Measurements from ENCODE around the gene NEGR1.

NEGR1 gene

DNA sequence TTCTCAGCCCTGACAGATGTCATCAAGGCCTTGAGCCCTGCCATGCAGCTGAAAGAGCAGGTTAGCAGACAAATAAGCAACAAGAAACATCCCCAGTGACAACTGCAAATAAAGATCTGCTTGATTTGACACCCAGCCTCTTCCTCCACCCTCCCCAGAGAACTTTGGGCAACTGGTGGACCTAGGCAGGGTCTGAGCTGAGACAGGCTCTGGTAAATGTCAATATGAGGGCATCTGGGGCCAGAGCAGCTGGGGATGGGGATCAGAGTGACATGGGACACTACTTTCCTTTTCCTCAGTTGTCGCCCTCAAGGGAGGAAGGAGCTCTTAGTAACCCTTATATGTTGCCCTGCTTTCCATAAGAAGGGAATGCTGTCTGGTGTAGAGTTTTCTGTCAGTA lies 544.1 kb downstream of the NEGR1 start:
- Histone ChIP-seq H3K4me3 (ENCODE audit: low read length) (no peak overlapping the region), H3K9me3 (ENCODE audit: low read length) (no peaks in the 10 kb centered on the region), H2AFZ (ENCODE audit: low read depth, low read length) (no peak overlapping the region), H3K27me3 (ENCODE audit: insufficient read depth, low read length) (no peaks in the 10 kb centered on the region), H3K4me1 (ENCODE audit: insufficient read depth, low read length) (no peaks in the 10 kb centered on the region), H3K36me3 (ENCODE audit: insufficient read depth, low read length) (no peaks in the 10 kb centered on the region)

DNA sequence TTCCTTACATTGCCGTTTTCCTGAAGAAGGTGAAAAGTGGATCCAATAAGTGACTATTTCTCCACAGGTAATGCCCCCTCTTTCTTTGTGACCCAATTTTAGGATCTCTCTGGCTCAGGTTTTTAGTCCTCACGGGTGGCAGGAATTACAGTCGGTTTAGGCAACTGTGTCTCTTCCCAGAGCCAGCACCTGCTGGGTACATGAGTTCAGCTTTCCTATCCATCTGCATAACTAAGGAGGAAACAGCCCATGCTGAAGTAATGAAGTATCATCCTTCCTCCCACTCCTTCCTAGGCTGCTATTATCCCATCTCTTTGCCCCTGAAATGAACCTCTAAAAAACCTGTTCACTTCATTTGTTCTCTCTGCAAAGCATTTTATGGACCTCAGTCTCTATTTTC lies 544.6 kb downstream of the NEGR1 start:
- Histone ChIP-seq H3K4me1 (ENCODE audit: insufficient read depth, low read length) (no peaks in the 10 kb centered on the region), H2AFZ (ENCODE audit: low read depth, low read length) (no peak overlapping the region), H3K9me3 (ENCODE audit: low read length) (no peaks in the 10 kb centered on the region), H3K4me3 (ENCODE audit: low read length) (no peak overlapping the region), H3K36me3 (ENCODE audit: insufficient read depth, low read length) (no peaks in the 10 kb centered on the region), H3K27me3 (ENCODE audit: insufficient read depth, low read length) (no peaks in the 10 kb centered on the region)

DNA sequence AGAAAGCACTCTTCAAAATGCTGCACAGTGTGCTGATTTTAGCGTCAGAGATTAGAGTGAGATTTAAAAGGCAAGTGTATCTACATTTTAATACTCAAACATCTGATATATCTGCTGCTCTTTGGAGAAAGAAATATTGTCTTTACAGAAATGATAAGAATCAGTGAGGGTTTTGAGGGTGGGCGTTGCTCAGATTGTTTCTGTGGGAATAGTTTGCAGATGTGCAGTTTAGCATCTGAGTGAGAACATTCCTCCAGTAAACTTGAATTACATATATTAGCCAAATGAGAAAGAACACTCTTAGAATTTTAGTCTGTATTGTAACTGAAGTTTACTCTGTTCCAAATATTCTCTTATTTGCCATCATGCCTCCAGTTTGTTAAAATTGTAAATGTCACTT lies 549.2 kb downstream of the NEGR1 start:
- H3K9me3 ChIP-seq (ENCODE audit: low read length) = no peaks in the 10 kb centered on the region
- H3K27me3 ChIP-seq (ENCODE audit: insufficient read depth, low read length) = no peaks in the 10 kb centered on the region
- H3K4me1 ChIP-seq (ENCODE audit: insufficient read depth, low read length) = no peaks in the 10 kb centered on the region
- no peaks in the 10 kb centered on the region for H3K36me3 ChIP-seq (ENCODE audit: insufficient read depth, low read length)
- no peak overlapping the region for H2AFZ ChIP-seq (ENCODE audit: low read depth, low read length)
- H3K4me3 ChIP-seq (ENCODE audit: low read length) = no peak overlapping the region

DNA sequence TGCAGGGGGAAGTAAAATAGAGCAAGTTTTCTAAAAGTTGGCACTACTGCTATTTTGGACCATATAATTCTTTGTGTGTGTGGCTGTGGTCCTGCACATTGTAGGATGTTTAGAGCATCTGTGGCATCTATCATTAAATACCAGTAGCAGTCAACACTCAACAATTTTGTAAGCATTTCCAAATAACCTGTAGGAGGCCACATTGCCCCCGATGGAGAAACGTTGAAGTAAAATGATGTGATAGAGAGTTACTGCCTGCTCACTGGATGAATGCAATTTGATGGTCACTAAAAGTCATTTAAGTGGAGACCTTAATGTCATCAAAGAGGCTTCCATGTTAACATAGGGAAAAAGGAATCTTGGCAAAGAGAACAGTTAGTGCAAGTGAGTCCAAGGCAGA lies 560.8 kb downstream of the NEGR1 start:
- Histone ChIP-seq H3K27me3 (ENCODE audit: insufficient read depth, low read length) (no peaks in the 10 kb centered on the region), H3K9me3 (ENCODE audit: low read length) (no peaks in the 10 kb centered on the region), H3K36me3 (ENCODE audit: insufficient read depth, low read length) (no peaks in the 10 kb centered on the region), H2AFZ (ENCODE audit: low read depth, low read length) (no peak overlapping the region), H3K4me3 (ENCODE audit: low read length) (no peak overlapping the region), H3K4me1 (ENCODE audit: insufficient read depth, low read length) (no peaks in the 10 kb centered on the region)

DNA sequence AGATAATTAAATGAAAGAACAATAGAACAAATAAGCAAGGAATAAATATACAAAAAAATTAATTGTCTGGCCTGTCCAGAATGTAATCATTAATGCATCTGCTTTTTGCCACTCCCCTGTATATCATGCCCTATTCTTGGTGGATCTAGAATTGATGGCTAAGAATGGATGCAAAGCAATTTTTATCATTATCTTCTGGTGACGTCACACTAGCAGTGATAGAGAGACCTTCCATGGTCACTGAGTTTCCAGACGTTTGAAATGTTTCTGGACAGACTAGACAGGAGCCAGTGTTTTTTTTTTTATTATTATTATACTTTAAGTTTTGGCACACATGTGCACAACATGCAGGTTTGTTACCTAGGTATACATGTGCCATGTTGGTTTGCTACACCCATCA lies 563.0 kb downstream of the NEGR1 start:
- no peaks in the 10 kb centered on the region for H3K36me3 ChIP-seq (ENCODE audit: insufficient read depth, low read length)
- H3K4me1 ChIP-seq (ENCODE audit: insufficient read depth, low read length) = no peaks in the 10 kb centered on the region
- H3K9me3 ChIP-seq (ENCODE audit: low read length) = no peaks in the 10 kb centered on the region
- no peaks in the 10 kb centered on the region for H3K27me3 ChIP-seq (ENCODE audit: insufficient read depth, low read length)
- H2AFZ ChIP-seq (ENCODE audit: low read depth, low read length) = no peak overlapping the region
- H3K4me3 ChIP-seq (ENCODE audit: low read length) = no peak overlapping the region

DNA sequence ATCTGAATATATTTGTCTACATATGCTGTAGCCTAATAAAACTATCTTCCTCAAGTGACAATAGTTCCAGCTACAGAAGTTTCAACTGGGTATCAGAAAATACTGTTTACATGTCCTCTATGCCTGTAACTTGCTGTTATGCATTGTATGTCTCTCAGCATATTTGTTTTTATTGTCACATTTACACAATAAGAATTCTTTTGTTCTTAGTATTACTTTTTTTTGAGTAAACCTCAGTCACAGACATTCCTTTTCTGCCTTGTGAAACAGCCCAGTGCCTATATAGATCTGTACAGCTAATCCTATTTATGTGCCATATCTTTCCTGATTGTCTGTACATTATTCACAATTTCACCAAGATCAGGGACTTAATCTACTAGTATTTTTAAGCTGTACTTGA lies 565.2 kb downstream of the NEGR1 start:
- Histone ChIP-seq H3K4me3 (ENCODE audit: low read length) (no peak overlapping the region), H3K9me3 (ENCODE audit: low read length) (no peaks in the 10 kb centered on the region), H3K27me3 (ENCODE audit: insufficient read depth, low read length) (no peaks in the 10 kb centered on the region), H3K4me1 (ENCODE audit: insufficient read depth, low read length) (no peaks in the 10 kb centered on the region), H3K36me3 (ENCODE audit: insufficient read depth, low read length) (no peaks in the 10 kb centered on the region), H2AFZ (ENCODE audit: low read depth, low read length) (no peak overlapping the region)

DNA sequence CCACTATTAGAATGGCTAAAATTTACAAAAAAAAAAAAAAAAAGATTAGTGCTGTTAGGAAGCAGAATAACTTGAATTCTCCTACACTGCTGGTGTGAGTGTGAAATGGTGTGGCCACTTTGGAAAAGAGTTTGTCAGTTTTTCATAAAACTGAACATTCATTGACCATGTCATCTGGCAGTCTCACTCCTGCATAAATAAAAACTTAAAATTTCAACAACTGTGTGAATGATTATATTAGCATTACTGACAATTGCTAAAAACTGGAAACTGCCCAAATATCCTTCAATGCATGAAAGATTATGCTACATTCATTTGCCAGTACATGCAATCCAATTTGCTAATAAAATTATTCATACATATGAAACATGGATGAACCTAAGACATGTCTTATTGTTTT lies 570.9 kb downstream of the NEGR1 start:
- Histone ChIP-seq H3K9me3 (ENCODE audit: low read length) (peaks cover 2% of the 10 kb centered on the region), H3K27me3 (ENCODE audit: insufficient read depth, low read length) (no peaks in the 10 kb centered on the region), H3K4me3 (ENCODE audit: low read length) (no peak overlapping the region), H3K36me3 (ENCODE audit: insufficient read depth, low read length) (no peaks in the 10 kb centered on the region), H3K4me1 (ENCODE audit: insufficient read depth, low read length) (no peaks in the 10 kb centered on the region), H2AFZ (ENCODE audit: low read depth, low read length) (no peak overlapping the region)

DNA sequence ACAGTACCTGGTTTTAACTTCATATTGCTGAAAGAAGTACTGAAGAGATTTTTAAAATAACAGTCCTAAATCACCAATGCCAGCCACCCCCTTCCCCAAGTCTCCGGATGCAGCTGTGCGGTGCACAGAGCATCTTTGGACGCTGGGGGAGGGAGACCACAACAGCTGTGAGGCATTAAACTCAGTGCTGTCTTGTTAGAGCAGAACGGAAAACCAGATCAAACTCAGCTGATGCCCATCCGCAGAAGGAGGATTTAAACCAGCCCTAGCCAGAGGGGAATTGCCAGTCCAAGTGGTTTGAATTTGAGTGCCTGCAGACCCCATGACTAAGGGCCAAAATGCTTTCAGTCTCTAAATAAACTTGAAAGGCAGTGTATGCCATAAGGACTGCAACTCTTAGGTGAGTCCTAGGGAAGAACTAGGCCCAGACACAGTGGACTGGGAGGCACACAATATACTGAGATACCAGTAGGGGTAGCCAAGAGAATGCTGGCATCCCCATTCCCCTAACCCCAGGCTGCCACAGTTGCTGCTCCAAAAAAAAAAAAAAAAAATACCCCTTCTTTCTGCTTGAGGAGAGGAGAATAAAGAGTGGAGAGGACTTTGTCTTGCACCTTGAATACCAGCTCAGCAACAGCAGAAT lies 576.2 kb downstream of the NEGR1 start:
- Histone ChIP-seq H3K4me3 (ENCODE audit: low read length) (no peak overlapping the region), H3K36me3 (ENCODE audit: insufficient read depth, low read length) (no peaks in the 10 kb centered on the region), H3K4me1 (ENCODE audit: insufficient read depth, low read length) (no peaks in the 10 kb centered on the region), H3K9me3 (ENCODE audit: low read length) (peaks cover 3% of the 10 kb centered on the region), H2AFZ (ENCODE audit: low read depth, low read length) (no peak overlapping the region), H3K27me3 (ENCODE audit: insufficient read depth, low read length) (no peaks in the 10 kb centered on the region)

DNA sequence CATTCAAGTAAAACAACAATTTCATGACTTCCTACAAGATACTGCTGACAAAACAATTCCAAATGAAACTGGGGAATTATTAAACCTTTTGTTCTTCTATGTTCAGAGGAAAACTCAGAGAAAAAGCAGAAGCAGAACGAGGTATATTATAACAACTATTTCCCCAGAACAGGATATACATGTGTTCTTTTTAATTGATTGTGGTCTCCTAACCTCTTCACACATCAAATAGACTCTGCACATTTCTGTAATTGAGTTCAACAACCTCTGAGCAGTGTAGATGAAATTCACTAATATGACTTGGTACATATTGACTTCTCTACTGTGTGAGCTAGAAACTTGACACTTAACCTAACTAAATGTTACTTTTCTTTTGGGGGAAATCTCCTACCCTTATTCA lies 584.2 kb downstream of the NEGR1 start:
- Histone ChIP-seq H2AFZ (ENCODE audit: low read depth, low read length) (no peak overlapping the region), H3K27me3 (ENCODE audit: insufficient read depth, low read length) (no peaks in the 10 kb centered on the region), H3K4me3 (ENCODE audit: low read length) (no peak overlapping the region), H3K4me1 (ENCODE audit: insufficient read depth, low read length) (peaks cover 4% of the 10 kb centered on the region), H3K36me3 (ENCODE audit: insufficient read depth, low read length) (no peaks in the 10 kb centered on the region), H3K9me3 (ENCODE audit: low read length) (peaks cover 2% of the 10 kb centered on the region)

DNA sequence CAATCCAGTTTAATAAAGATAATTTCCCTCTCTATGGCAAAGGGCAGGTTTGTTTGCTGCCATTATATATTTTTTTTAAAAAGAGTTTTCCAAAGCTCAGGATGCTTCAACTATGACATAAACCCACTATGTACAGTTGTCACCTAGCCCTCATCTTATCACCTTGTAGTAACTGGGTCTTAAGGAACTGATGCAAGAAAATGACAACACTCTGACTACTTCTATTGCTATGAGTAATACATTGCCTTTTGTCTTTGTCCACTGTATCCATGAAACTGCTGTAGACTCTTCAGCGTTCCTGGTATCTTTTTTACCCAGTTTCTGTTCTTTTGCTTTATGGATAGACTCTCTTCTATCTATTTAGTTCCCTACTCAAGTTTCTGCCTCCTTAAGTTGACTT lies 586.5 kb downstream of the NEGR1 start:
- no peaks in the 10 kb centered on the region for H3K9me3 ChIP-seq (ENCODE audit: low read length)
- no peak overlapping the region for H3K4me3 ChIP-seq (ENCODE audit: low read length)
- no peak overlapping the region for H2AFZ ChIP-seq (ENCODE audit: low read depth, low read length)
- H3K4me1 ChIP-seq (ENCODE audit: insufficient read depth, low read length) = peaks cover 4% of the 10 kb centered on the region
- no peaks in the 10 kb centered on the region for H3K36me3 ChIP-seq (ENCODE audit: insufficient read depth, low read length)
- no peaks in the 10 kb centered on the region for H3K27me3 ChIP-seq (ENCODE audit: insufficient read depth, low read length)

DNA sequence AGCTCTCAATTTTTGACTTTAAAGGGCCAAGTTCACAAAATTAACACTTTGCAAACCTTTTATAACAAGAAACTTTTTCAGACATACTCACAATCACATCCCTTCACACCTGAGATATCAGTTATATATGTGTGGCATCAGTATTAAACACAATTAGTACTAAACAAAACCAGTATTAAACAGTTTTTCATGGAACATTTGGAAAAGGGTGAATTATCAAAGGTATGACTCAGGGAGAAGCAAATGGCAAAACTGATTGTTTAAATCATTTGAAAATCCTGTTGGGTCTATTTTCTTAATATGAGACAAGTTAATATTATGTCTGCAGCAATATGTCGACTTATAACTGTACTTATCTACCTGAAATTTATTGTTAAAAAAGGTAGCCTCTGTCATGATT lies 587.3 kb downstream of the NEGR1 start:
- Histone ChIP-seq H2AFZ (ENCODE audit: low read depth, low read length) (no peak overlapping the region), H3K4me3 (ENCODE audit: low read length) (no peak overlapping the region), H3K9me3 (ENCODE audit: low read length) (no peaks in the 10 kb centered on the region), H3K4me1 (ENCODE audit: insufficient read depth, low read length) (peaks cover 4% of the 10 kb centered on the region), H3K36me3 (ENCODE audit: insufficient read depth, low read length) (no peaks in the 10 kb centered on the region), H3K27me3 (ENCODE audit: insufficient read depth, low read length) (no peaks in the 10 kb centered on the region)

DNA sequence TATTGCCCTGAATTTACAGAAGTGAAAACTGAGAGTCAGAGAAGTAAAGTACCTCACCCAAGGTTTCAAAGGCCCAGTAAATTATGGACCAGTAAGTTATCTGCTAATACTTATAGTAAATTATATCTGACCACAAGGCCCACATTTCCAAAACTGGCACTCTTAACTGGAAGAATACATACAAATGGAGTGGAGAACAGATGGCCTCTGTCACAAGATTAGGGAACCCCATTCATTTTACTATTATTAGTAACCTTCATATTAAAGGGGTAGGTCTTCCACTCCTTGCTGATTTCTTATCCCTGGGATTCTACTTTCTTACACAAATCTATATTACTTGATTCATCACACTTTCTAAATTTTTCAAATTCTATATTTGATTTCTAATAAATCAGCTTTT lies 588.8 kb downstream of the NEGR1 start:
- H3K36me3 ChIP-seq (ENCODE audit: insufficient read depth, low read length) = no peaks in the 10 kb centered on the region
- no peaks in the 10 kb centered on the region for H3K27me3 ChIP-seq (ENCODE audit: insufficient read depth, low read length)
- H3K4me1 ChIP-seq (ENCODE audit: insufficient read depth, low read length) = peaks cover 6% of the 10 kb centered on the region
- no peaks in the 10 kb centered on the region for H3K9me3 ChIP-seq (ENCODE audit: low read length)
- H3K4me3 ChIP-seq (ENCODE audit: low read length) = no peak overlapping the region
- no peak overlapping the region for H2AFZ ChIP-seq (ENCODE audit: low read depth, low read length)

DNA sequence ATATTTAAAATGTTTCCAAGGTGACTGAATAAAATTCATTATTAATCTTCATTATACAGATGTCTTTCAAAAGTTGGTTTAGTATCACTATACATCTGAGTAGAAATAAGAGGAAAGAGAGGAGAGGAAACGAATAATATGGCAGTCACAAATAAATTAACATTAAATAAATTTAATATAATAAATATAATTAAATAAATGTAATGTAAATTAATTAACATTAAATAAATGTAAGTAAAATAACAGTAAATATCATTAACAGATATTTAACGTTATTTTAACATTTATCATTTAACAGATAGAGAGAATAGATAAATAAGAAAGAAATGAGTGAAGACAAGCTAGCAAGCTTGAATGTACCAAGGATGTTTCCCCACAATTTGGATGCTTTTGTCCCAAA lies 592.7 kb downstream of the NEGR1 start:
- peaks cover 5% of the 10 kb centered on the region for H3K4me1 ChIP-seq (ENCODE audit: insufficient read depth, low read length)
- H2AFZ ChIP-seq (ENCODE audit: low read depth, low read length) = no peak overlapping the region
- no peaks in the 10 kb centered on the region for H3K27me3 ChIP-seq (ENCODE audit: insufficient read depth, low read length)
- H3K9me3 ChIP-seq (ENCODE audit: low read length) = no peaks in the 10 kb centered on the region
- no peak overlapping the region for H3K4me3 ChIP-seq (ENCODE audit: low read length)
- no peaks in the 10 kb centered on the region for H3K36me3 ChIP-seq (ENCODE audit: insufficient read depth, low read length)

DNA sequence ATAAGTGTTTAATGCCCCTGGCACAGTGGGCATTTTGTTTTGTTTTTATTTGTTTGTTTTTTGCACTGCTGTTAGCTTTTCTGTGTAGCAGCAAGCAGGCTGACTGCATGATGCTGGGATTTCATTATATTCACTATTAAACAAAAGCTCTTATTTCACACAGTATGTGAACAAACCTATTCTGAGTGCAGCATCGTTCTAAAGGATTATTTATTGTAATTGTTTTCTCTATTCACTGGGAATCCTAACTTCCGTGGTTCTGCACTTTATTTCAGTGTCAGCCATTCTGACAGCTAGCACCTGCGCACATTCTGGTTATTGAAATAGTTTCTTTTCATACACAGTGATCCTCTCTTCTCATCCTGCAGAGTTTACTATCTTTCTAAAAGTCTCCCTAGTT lies 595.0 kb downstream of the NEGR1 start:
- Histone ChIP-seq H3K4me1 (ENCODE audit: insufficient read depth, low read length) (peaks cover 5% of the 10 kb centered on the region), H3K4me3 (ENCODE audit: low read length) (no peak overlapping the region), H3K27me3 (ENCODE audit: insufficient read depth, low read length) (no peaks in the 10 kb centered on the region), H3K36me3 (ENCODE audit: insufficient read depth, low read length) (no peaks in the 10 kb centered on the region), H2AFZ (ENCODE audit: low read depth, low read length) (peak overlapping the region; percentile 65), H3K9me3 (ENCODE audit: low read length) (no peaks in the 10 kb centered on the region)
